Measurements from ENCODE around the gene NRCAM. TPM values are rescaled to one million over a fixed set of nuclear protein-coding genes. Genes with fewer than 3 reads are reported as not detected.

Gene NRCAM
- total RNA-seq, 1 experiment from 2014 or later: 1.1 TPM

DNA sequence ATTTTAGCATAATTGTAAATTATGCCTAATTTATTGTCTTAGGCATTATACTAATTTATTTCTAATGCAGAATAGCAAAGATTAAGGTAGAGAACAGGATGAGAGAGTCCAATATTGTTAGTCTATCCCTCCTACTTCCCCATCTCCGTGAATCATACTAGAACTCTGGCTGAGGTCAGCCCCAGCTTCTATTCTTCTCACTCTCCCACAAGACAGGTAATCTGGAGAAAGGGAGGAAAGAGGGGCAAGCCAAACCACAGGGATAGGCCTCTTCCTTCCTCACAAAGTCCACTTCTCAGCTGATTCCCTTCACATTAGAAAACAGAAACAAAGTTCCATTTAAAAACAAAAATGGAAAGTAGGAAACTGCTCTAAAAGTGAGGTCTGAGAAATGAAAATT is 208.6 kb downstream of the NRCAM start:
- no peaks in the 10 kb centered on the region for H3K27me3 Mint-ChIP-seq (ENCODE audit: insufficient read depth, unreplicated experiment)
- intact Hi-C loops (cut with micrococcal nuclease): no loop called here
- ChIA-PET POLR2A (no interaction called here), CTCF (interaction anchor here (0.6 kb wide), 1 partner anchor 115 kb away, joined by 3 read pairs; no protein-coding TSS in a partner anchor)
- no peak for TF ChIP-seq CTCF (IDR thresholded peaks at IDR 0.05; ENCODE audit: unreplicated experiment)
- H3K9me3 Mint-ChIP-seq (ENCODE audit: unreplicated experiment): no peaks in the 10 kb centered on the region
- H3K4me3 Mint-ChIP-seq (ENCODE audit: unreplicated experiment): no peak overlapping the region
- no TSS peak for BruUV-seq (replicated peaks)
- peaks cover 13% of the 10 kb centered on the region for H3K4me1 Mint-ChIP-seq (ENCODE audit: insufficient read depth, unreplicated experiment)
- DNase-seq (ENCODE audit: unreplicated experiment): no peak
- H3K36me3 Mint-ChIP-seq (ENCODE audit: insufficient read depth, unreplicated experiment): no peaks in the 10 kb centered on the region
- no peak overlapping the region for H3K27ac Mint-ChIP-seq (ENCODE audit: low read depth, unreplicated experiment)

DNA sequence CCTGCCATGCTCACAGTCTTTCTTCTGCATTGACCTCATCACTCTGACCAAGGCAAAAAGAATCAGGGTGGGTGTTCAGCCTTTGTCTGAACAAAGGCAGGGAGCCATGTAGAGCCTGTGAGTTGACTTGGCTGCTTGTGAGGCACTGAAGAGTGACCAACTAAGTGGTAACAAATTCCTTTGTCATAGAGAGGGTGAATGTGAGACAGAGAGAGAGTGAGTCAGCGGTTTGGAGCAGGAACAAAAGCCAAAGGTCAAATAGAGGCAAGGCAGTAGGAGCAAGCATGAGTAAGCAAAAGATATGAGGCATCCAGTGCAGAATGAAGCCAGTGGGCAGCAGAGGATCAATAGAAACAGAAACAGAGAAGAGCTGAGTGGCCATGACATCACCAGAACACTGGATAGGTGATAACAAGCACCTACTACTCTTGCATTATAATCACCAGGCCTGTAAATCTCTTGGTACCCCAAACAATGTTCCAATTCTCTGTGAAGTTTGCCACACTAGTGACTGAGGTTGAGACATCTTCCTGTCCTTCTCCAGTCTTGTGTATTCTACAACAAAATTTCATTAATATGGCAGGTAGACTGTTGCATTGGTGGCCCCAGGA is 209.9 kb downstream of the NRCAM start:
- ChIA-PET POLR2A (interaction anchor here (0.7 kb wide), 1 partner anchor 251 kb away, joined by 3 read pairs; no protein-coding TSS in a partner anchor), CTCF (interaction anchor here (0.8 to 1.1 kb wide), 2 partner anchors 10 to 97 kb away, joined by 3 read pairs; no protein-coding TSS in a partner anchor)
- Mint-ChIP-seq H3K9me3 (ENCODE audit: unreplicated experiment) (no peaks in the 10 kb centered on the region), H3K27ac (ENCODE audit: low read depth, unreplicated experiment) (no peak overlapping the region), H3K4me3 (ENCODE audit: unreplicated experiment) (no peak overlapping the region), H3K36me3 (ENCODE audit: insufficient read depth, unreplicated experiment) (no peaks in the 10 kb centered on the region), H3K27me3 (ENCODE audit: insufficient read depth, unreplicated experiment) (no peaks in the 10 kb centered on the region), H3K4me1 (ENCODE audit: insufficient read depth, unreplicated experiment) (peaks cover 13% of the 10 kb centered on the region)
- no peak for TF ChIP-seq CTCF (IDR thresholded peaks at IDR 0.05; ENCODE audit: unreplicated experiment)
- BruUV-seq (replicated peaks): no TSS peak
- peak; percentile 84 for DNase-seq (ENCODE audit: unreplicated experiment)
- intact Hi-C loops (cut with micrococcal nuclease): no loop called here

DNA sequence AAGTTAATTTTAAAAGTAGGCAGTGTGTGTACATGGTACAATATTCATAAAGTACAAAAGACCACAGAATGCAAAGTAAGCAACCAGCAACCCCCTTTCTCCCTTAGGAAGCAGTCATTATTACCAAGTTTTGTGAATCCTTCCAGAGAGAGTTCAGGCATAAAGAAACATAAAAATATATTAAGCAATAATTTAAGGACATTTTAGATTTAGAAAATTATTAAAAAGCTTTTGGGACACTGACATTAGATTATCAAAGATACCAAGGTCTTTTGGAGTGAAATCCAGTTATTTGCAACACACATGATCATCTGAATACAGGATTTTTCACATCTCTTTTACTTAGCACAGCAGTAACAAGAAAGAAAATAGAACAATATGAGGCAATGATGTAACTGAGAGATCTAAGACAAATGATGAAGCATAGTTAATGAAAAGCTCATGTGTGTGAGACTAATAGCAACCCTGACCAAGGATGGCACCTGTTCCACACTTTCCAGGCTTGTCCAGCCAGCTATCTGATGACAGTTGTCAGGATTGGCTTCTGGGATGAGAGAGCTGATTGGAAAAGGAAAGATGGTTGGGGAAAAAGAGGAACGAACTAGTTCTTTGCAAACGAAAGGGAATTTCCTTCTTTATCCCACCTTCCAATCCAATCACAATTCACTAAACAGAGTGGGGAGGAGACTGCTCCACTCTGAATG is 210.6 kb downstream of the NRCAM start:
- peaks cover 13% of the 10 kb centered on the region for H3K4me1 Mint-ChIP-seq (ENCODE audit: insufficient read depth, unreplicated experiment)
- H3K27me3 Mint-ChIP-seq (ENCODE audit: insufficient read depth, unreplicated experiment): no peaks in the 10 kb centered on the region
- H3K9me3 Mint-ChIP-seq (ENCODE audit: unreplicated experiment): no peaks in the 10 kb centered on the region
- POLR2A ChIA-PET: interaction anchor here (0.7 to 0.8 kb wide), 2 partner anchors 24 to 252 kb away, joined by 3 to 5 read pairs; no protein-coding TSS in a partner anchor
- CTCF ChIA-PET: interaction anchor here (0.6 to 1.1 kb wide), 3 partner anchors 9 to 255 kb away, joined by 3 to 5 read pairs (median 3); no protein-coding TSS in a partner anchor
- no peak for DNase-seq (ENCODE audit: unreplicated experiment)
- intact Hi-C loops (cut with micrococcal nuclease): no loop called here
- no peak for TF ChIP-seq CTCF (IDR thresholded peaks at IDR 0.05; ENCODE audit: unreplicated experiment)
- H3K27ac Mint-ChIP-seq (ENCODE audit: low read depth, unreplicated experiment): no peak overlapping the region
- H3K36me3 Mint-ChIP-seq (ENCODE audit: insufficient read depth, unreplicated experiment): no peaks in the 10 kb centered on the region
- BruUV-seq (replicated peaks): no TSS peak
- no peak overlapping the region for H3K4me3 Mint-ChIP-seq (ENCODE audit: unreplicated experiment)

DNA sequence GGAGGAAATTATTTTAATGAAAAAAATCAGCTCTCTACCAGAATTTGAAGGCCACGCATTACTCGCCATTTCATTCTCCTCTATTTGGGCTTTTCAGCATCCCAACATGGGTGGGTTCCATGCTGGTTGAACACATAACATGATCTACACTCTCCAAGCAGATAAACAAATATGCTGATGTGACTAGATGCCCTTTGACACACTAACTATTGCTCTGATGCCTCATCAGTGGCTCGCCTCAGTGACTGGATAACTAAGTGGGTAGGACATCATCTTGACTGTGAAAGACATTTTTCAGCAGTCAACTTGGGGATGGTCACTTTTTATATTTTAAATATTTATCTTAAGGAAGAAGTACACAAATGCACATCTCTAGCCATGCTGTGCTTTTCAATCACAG is 212.1 kb downstream of the NRCAM start:
- BruUV-seq (replicated peaks): no TSS peak
- H3K36me3 Mint-ChIP-seq (ENCODE audit: insufficient read depth, unreplicated experiment): no peaks in the 10 kb centered on the region

More for the DNA sequence above, 212.1 kb downstream of the NRCAM start:
- intact Hi-C loops (cut with micrococcal nuclease): no loop called here
- CTCF ChIA-PET: no interaction called here
- Mint-ChIP-seq H3K27ac (ENCODE audit: low read depth, unreplicated experiment) (no peak overlapping the region), H3K4me3 (ENCODE audit: unreplicated experiment) (no peak overlapping the region), H3K27me3 (ENCODE audit: insufficient read depth, unreplicated experiment) (no peaks in the 10 kb centered on the region), H3K9me3 (ENCODE audit: unreplicated experiment) (no peaks in the 10 kb centered on the region), H3K4me1 (ENCODE audit: insufficient read depth, unreplicated experiment) (peaks cover 13% of the 10 kb centered on the region)
- DNase-seq (ENCODE audit: unreplicated experiment): no peak
- POLR2A ChIA-PET: no interaction called here
- no peak for TF ChIP-seq CTCF (IDR thresholded peaks at IDR 0.05; ENCODE audit: unreplicated experiment)

Measured in MCF 10A (cell line).